ENCODE results near the gene CFAP74.

CFAP74 gene

GRCh38 chr1:2045468-2046173 lies 42.0 kb upstream of the CFAP74 start:
- no peak for DNase-seq
- TF ChIP-seq GATA1 (IDR thresholded peaks at IDR 0.05; ENCODE audit: low read depth, low read length) = no peak

GRCh38 chr1:2044510-2045319 lies 41.1 kb upstream of the CFAP74 start:
- TF ChIP-seq GATA1 (IDR thresholded peaks at IDR 0.05; ENCODE audit: low read depth, low read length) = no peak
- TF ChIP-seq POLR2A (IDR thresholded peaks at IDR 0.05; ENCODE audit: low read length) = no peak
- peak; percentile 38 to 68 for DNase-seq

- no peak for DNase-seq
- TF ChIP-seq POLR2A (IDR thresholded peaks at IDR 0.05; ENCODE audit: low read length) (no peak), GATA1 (IDR thresholded peaks at IDR 0.05; ENCODE audit: low read depth, low read length) (no peak)
Measured at GRCh38 chr1:2043886-2044285, 40.3 kb upstream of the CFAP74 start.

- no peak for DNase-seq
- TF ChIP-seq GATA1 (IDR thresholded peaks at IDR 0.05; ENCODE audit: low read depth, low read length) = no peak
- TF ChIP-seq POLR2A (IDR thresholded peaks at IDR 0.05; ENCODE audit: low read length) = no peak
Measured at GRCh38 chr1:2042830-2043773, 39.5 kb upstream of the CFAP74 start.

- no peak for DNase-seq
Measured at GRCh38 chr1:2041887-2042286, 38.3 kb upstream of the CFAP74 start.

GRCh38 chr1:2041305-2041704 lies 37.7 kb upstream of the CFAP74 start:
- TF ChIP-seq POLR2A (IDR thresholded peaks at IDR 0.05; ENCODE audit: low read length) (no peak), GATA1 (IDR thresholded peaks at IDR 0.05; ENCODE audit: low read depth, low read length) (no peak)
- DNase-seq = no peak

More at GRCh38 chr1:2041887-2042286, 38.3 kb upstream of the CFAP74 start:
- no peak for TF ChIP-seq GATA1 (IDR thresholded peaks at IDR 0.05; ENCODE audit: low read depth, low read length)
- TF ChIP-seq POLR2A (IDR thresholded peaks at IDR 0.05; ENCODE audit: low read length) = no peak

GRCh38 chr1:2039251-2039650 lies 35.7 kb upstream of the CFAP74 start:
- no peak for DNase-seq
- TF ChIP-seq GATA1 (IDR thresholded peaks at IDR 0.05; ENCODE audit: low read depth, low read length) (no peak), POLR2A (IDR thresholded peaks at IDR 0.05; ENCODE audit: low read length) (no peak)

- no peak for DNase-seq
- TF ChIP-seq POLR2A (IDR thresholded peaks at IDR 0.05; ENCODE audit: low read length) (no peak), GATA1 (IDR thresholded peaks at IDR 0.05; ENCODE audit: low read depth, low read length) (no peak)
Measured at GRCh38 chr1:2038229-2038628, 34.6 kb upstream of the CFAP74 start.

- DNase-seq = no peak
- TF ChIP-seq POLR2A (IDR thresholded peaks at IDR 0.05; ENCODE audit: low read length) (no peak), GATA1 (IDR thresholded peaks at IDR 0.05; ENCODE audit: low read depth, low read length) (no peak)
Measured at GRCh38 chr1:2037314-2037979, 33.9 kb upstream of the CFAP74 start.

- no peak for TF ChIP-seq GATA1 (IDR thresholded peaks at IDR 0.05; ENCODE audit: low read depth, low read length)
- TF ChIP-seq POLR2A (IDR thresholded peaks at IDR 0.05; ENCODE audit: low read length) = no peak
- DNase-seq = no peak
Measured at GRCh38 chr1:2036287-2036686, 32.7 kb upstream of the CFAP74 start.

- DNase-seq = no peak
- TF ChIP-seq GATA1 (IDR thresholded peaks at IDR 0.05; ENCODE audit: low read depth, low read length) (no peak), POLR2A (IDR thresholded peaks at IDR 0.05; ENCODE audit: low read length) (no peak)
Measured at GRCh38 chr1:2033165-2033564, 29.6 kb upstream of the CFAP74 start.

- DNase-seq = no peak
- TF ChIP-seq POLR2A (IDR thresholded peaks at IDR 0.05; ENCODE audit: low read length) = no peak
- no peak for TF ChIP-seq GATA1 (IDR thresholded peaks at IDR 0.05; ENCODE audit: low read depth, low read length)
Measured at GRCh38 chr1:2032737-2033136, 29.2 kb upstream of the CFAP74 start.

All from erythroblast (primary cell).